ENCODE measurements around the gene DDX10.

The DDX10 gene

GRCh38 chr11:108654994-108655631, 9.8 kb upstream of the DDX10 start:
- DNase-seq: peak in 1 of 2 experiments; percentile 7

- no peak for DNase-seq
These were observed 2.2 kb upstream of the DDX10 start for GRCh38 chr11:108662700-108663099.

GRCh38 chr11:108663154-108663877, 1.6 kb upstream of the DDX10 start:
- DNase-seq: no peak

GRCh38 chr11:108666373-108666772, 1.5 kb downstream of the DDX10 start:
- DNase-seq: no peak

- no peak for DNase-seq
These were observed 4.4 kb downstream of the DDX10 start for GRCh38 chr11:108669286-108669685.

GRCh38 chr11:108669711-108670110, 4.8 kb downstream of the DDX10 start:
- no peak for DNase-seq

GRCh38 chr11:108670451-108670850, 5.6 kb downstream of the DDX10 start:
- DNase-seq: no peak

- DNase-seq: no peak
These were observed 7.2 kb downstream of the DDX10 start for GRCh38 chr11:108672113-108672512.

GRCh38 chr11:108672786-108673185, 7.9 kb downstream of the DDX10 start:
- no peak for DNase-seq

- no peak for DNase-seq
These were observed 14.2 kb downstream of the DDX10 start for GRCh38 chr11:108679045-108679444.

- no peak for DNase-seq
These were observed 15.4 kb downstream of the DDX10 start for GRCh38 chr11:108680271-108680670.

GRCh38 chr11:108685419-108686130, 20.7 kb downstream of the DDX10 start:
- DNase-seq: no peak

GRCh38 chr11:108693852-108694251, 29.0 kb downstream of the DDX10 start:
- no peak for DNase-seq

GRCh38 chr11:108694846-108695245, 30.0 kb downstream of the DDX10 start:
- no peak for DNase-seq

- DNase-seq: peak; percentile 1 to 23
These were observed 33.1 kb downstream of the DDX10 start for GRCh38 chr11:108697872-108698473.

GRCh38 chr11:108698844-108699642, 34.2 kb downstream of the DDX10 start:
- DNase-seq: no peak

GRCh38 chr11:108703916-108704315, 39.0 kb downstream of the DDX10 start:
- DNase-seq: no peak

GRCh38 chr11:108705061-108705460, 40.2 kb downstream of the DDX10 start:
- no peak for DNase-seq

- DNase-seq: no peak
These were observed 43.3 kb downstream of the DDX10 start for GRCh38 chr11:108708173-108708572.

GRCh38 chr11:108709741-108710140, 44.9 kb downstream of the DDX10 start:
- no peak for DNase-seq

GRCh38 chr11:108713076-108713790, 48.4 kb downstream of the DDX10 start:
- no peak for DNase-seq

GRCh38 chr11:108715239-108715638, 50.4 kb downstream of the DDX10 start:
- DNase-seq: no peak
